K562 (cell line): ENCODE measurements around the gene TOX2.

ENCODE experiments used
- ARID4B ChIP-seq: sonication (generic); formaldehyde crosslinking; IDR thresholded peaks from 2 replicates; pipeline ENCODE4 v1.8.0; 2022; ENCODE audit warnings: mild to moderate bottlenecking, missing genetic modification reagents
- ATF2 ChIP-seq: sonication (generic); formaldehyde crosslinking; IDR thresholded peaks from 2 replicates; pipeline ENCODE4 v1.8.1; 2022; ENCODE audit warnings: missing genetic modification reagents
- CTCF ChIP-seq, 3 experiments: IDR thresholded peaks in 2 of 3; conservative IDR thresholded peaks in 1 of 3; 2 replicates each; pipeline ENCODE4 v1.5.1; 2011 to 2012; ENCODE audit warnings: low read length in 3 of 3, mild to moderate bottlenecking in 3 of 3, control low read depth in 2 of 3, improper control_type of control experiment in 1 of 3, inconsistent platforms in 1 of 3, low read depth in 1 of 3, mixed read lengths in 1 of 3, moderate library complexity in 1 of 3; ENCODE audit not compliant: insufficient read depth in 2 of 3
- FOXA1 ChIP-seq: fragments of 450-650 bp; IDR thresholded peaks from 2 replicates; pipeline ENCODE4 v1.6.1; 2016; ENCODE audit warnings: mild to moderate bottlenecking, borderline replicate concordance
- HNRNPLL ChIP-seq: fragments of 200-400 bp; formaldehyde crosslinking; IDR thresholded peaks from 2 replicates; pipeline ENCODE4 v1.6.1; 2017; ENCODE audit warnings: low read length, low read depth, mild to moderate bottlenecking; ENCODE audit not compliant: poor library complexity, severe bottlenecking
- KHSRP ChIP-seq: fragments of 450-650 bp; IDR thresholded peaks from 2 replicates; pipeline ENCODE4 v1.6.1; 2017
- L3MBTL2 ChIP-seq: fragments of 450-650 bp; IDR thresholded peaks from 2 replicates; pipeline ENCODE4 v1.6.1; 2016; ENCODE audit warnings: mild to moderate bottlenecking, moderate library complexity
- MEF2A ChIP-seq: IDR thresholded peaks from 2 replicates; pipeline ENCODE4 v1.6.1; 2011; ENCODE audit warnings: low read depth, mild to moderate bottlenecking, low read length, moderate library complexity; ENCODE audit not compliant: control insufficient read depth
- POLR2AphosphoS5 ChIP-seq: IDR thresholded peaks from 2 replicates; pipeline ENCODE4 v1.6.1; 2011; ENCODE audit warnings: mild to moderate bottlenecking, low read depth, low read length, moderate library complexity; ENCODE audit not compliant: control insufficient read depth, insufficient read depth
- SMARCA5 ChIP-seq: fragments of 450-650 bp; IDR thresholded peaks from 2 replicates; pipeline ENCODE4 v1.6.1; 2016
- TAF15 ChIP-seq: fragments of 200-400 bp; formaldehyde crosslinking; IDR thresholded peaks from 2 replicates; pipeline ENCODE4 v1.6.1; 2017; ENCODE audit warnings: mild to moderate bottlenecking, low read depth, low read length, moderate library complexity
- ZKSCAN1 ChIP-seq: fragments of 150-350 bp; IDR thresholded peaks from 2 replicates; pipeline ENCODE4 v1.6.1; 2016; ENCODE audit warnings: low read depth, low read length

GRCh38 chr20:44081888-44082287, 167.2 kb downstream of the TOX2 start:
- TF ChIP-seq CTCF (IDR thresholded peaks at IDR 0.05 in 2 of 3, conservative IDR thresholded peaks at IDR 0.05 in 1 of 3; ENCODE audit: insufficient read depth in 2 of 3, low read depth in 1 of 3, low read length in 3 of 3), result no peak
- no peak for TF ChIP-seq ARID4B
- no peak for TF ChIP-seq FOXA1
- no peak for TF ChIP-seq POLR2AphosphoS5
- TF ChIP-seq HNRNPLL, result no peak
- no peak for TF ChIP-seq TAF15
- TF ChIP-seq L3MBTL2, result no peak
- TF ChIP-seq ZKSCAN1, result no peak
- no peak for TF ChIP-seq KHSRP
- no peak for TF ChIP-seq ATF2 (CRISPR knock-in tag)
- TF ChIP-seq SMARCA5, result no peak
- TF ChIP-seq MEF2A, result no peak
